NCI-H1092 (cell line): ENCODE data around the gene MGRN1.

Source experiments
- DNase-seq: peaks from one replicate; lab custom pipeline; 2025; lab: John Stamatoyannopoulos, UW

The MGRN1 gene

GRCh38 chr16:4687946-4688673 is 63.5 kb downstream of the MGRN1 start:
- DNase-seq = no peak

GRCh38 chr16:4688674-4689045 is 64.0 kb downstream of the MGRN1 start:
- no peak for DNase-seq

GRCh38 chr16:4689091-4689671 is 64.6 kb downstream of the MGRN1 start:
- DNase-seq = no peak

- no peak for DNase-seq
Measured at GRCh38 chr16:4689864-4690704, 65.5 kb downstream of the MGRN1 start.

- DNase-seq = no peak
Measured at GRCh38 chr16:4690946-4691665, 66.5 kb downstream of the MGRN1 start.

- DNase-seq = no peak
Measured at GRCh38 chr16:4691666-4692412, 67.2 kb downstream of the MGRN1 start.

GRCh38 chr16:4692460-4693295 is 68.1 kb downstream of the MGRN1 start:
- no peak for DNase-seq

- DNase-seq = peak; percentile 95
Measured at GRCh38 chr16:4693296-4693955, 68.8 kb downstream of the MGRN1 start, which contains the start of gene NUDT16L1. NUDT16L1 (plus strand) TSS chr16:4693562; CDS start chr16:4693727, 165 bp downstream.

- no peak for DNase-seq
Measured at GRCh38 chr16:4693956-4694641, 69.5 kb downstream of the MGRN1 start.

- DNase-seq = no peak
Measured at GRCh38 chr16:4694642-4695451, 70.2 kb downstream of the MGRN1 start.

GRCh38 chr16:4695473-4696171 is 71.0 kb downstream of the MGRN1 start:
- DNase-seq = no peak

GRCh38 chr16:4696172-4696904 is 71.7 kb downstream of the MGRN1 start:
- DNase-seq = no peak

GRCh38 chr16:4696905-4697847 is 72.5 kb downstream of the MGRN1 start:
- no peak for DNase-seq

GRCh38 chr16:4697848-4698291 is 73.2 kb downstream of the MGRN1 start:
- no peak for DNase-seq

GRCh38 chr16:4698321-4699045 is 73.9 kb downstream of the MGRN1 start:
- DNase-seq = no peak
